ENCODE measurements around the gene CPEB3. TPM values are rescaled to one million over a fixed set of nuclear protein-coding genes. Genes with fewer than 3 reads are reported as not detected.
"Not testable (repeated sequence)": the region's sequence is repeated elsewhere in the genome, so short reads cannot be mapped to it uniquely, and the experiment has no call there.

The CPEB3 gene
- 0.23 TPM for polyA plus RNA-seq (2012; ENCODE audit: low read depth, missing spikeins)

GRCh38 chr10:92290837-92291615 lies at the start of gene CPEB3, which contains the start of gene MARCHF5:
TSS of gene CPEB3 (minus strand) at chr10:92291078. CDS start at chr10:92240350, 50,728 bp downstream.
TSS of gene MARCHF5 (plus strand) at chr10:92291167. CDS start at chr10:92291495, 328 bp downstream.
- DNase-seq (ENCODE audit: insufficient read length, low spot score) (peak; percentile 90), FAIRE-seq (peak; percentile 99)
- peak; percentile 17; the same call in 1 of the 2 replicates for TF ChIP-seq TAF1 (IDR thresholded peaks at IDR 0.05; ENCODE audit: low read depth, low read length)
- TF ChIP-seq POLR2AphosphoS5 (IDR thresholded peaks at IDR 0.05; ENCODE audit: low read depth, low read length) = no peak
- 0 out of 2 replicates have a peak, but pooled peaks have one; percentile 19 for TF ChIP-seq SPI1 (IDR thresholded peaks at IDR 0.05; ENCODE audit: low read depth, low read length)
- no peak for TF ChIP-seq POU2F2 (IDR thresholded peaks at IDR 0.05; ENCODE audit: low read depth, low read length)
- TF ChIP-seq POLR2A (IDR thresholded peaks at IDR 0.05; ENCODE audit: low read depth, low read length) = no peak
- TF ChIP-seq PAX5 (IDR thresholded peaks at IDR 0.05; ENCODE audit: insufficient read depth, low read length, severe bottlenecking) = peak; percentile 91

GRCh38 chr10:92329927-92330326 lies 39.0 kb upstream of the CPEB3 start:
- FAIRE-seq; DNase-seq (ENCODE audit: insufficient read length, low spot score): not testable (repeated sequence)

GRCh38 chr10:92328993-92329392 lies 38.1 kb upstream of the CPEB3 start:
- TF ChIP-seq PAX5 (IDR thresholded peaks at IDR 0.05; ENCODE audit: insufficient read depth, low read length, severe bottlenecking) (no peak), POLR2A (IDR thresholded peaks at IDR 0.05; ENCODE audit: low read depth, low read length) (no peak), POU2F2 (IDR thresholded peaks at IDR 0.05; ENCODE audit: low read depth, low read length) (no peak)
- no peak for FAIRE-seq
- DNase-seq (ENCODE audit: insufficient read length, low spot score) = no peak

- TF ChIP-seq POLR2AphosphoS5 (IDR thresholded peaks at IDR 0.05; ENCODE audit: low read depth, low read length) = no peak
- no peak for TF ChIP-seq TAF1 (IDR thresholded peaks at IDR 0.05; ENCODE audit: low read depth, low read length)
- no peak for TF ChIP-seq SPI1 (IDR thresholded peaks at IDR 0.05; ENCODE audit: low read depth, low read length)
- TF ChIP-seq POLR2A (IDR thresholded peaks at IDR 0.05; ENCODE audit: low read depth, low read length) = no peak
- TF ChIP-seq POU2F2 (IDR thresholded peaks at IDR 0.05; ENCODE audit: low read depth, low read length) = no peak
- no peak for TF ChIP-seq PAX5 (IDR thresholded peaks at IDR 0.05; ENCODE audit: insufficient read depth, low read length, severe bottlenecking)
- DNase-seq (ENCODE audit: insufficient read length, low spot score) (no peak), FAIRE-seq (peak; percentile 13)
These were observed 36.9 kb upstream of the CPEB3 start for GRCh38 chr10:92327445-92328433.

- no peak for TF ChIP-seq POU2F2 (IDR thresholded peaks at IDR 0.05; ENCODE audit: low read depth, low read length)
- no peak for TF ChIP-seq TAF1 (IDR thresholded peaks at IDR 0.05; ENCODE audit: low read depth, low read length)
- DNase-seq (ENCODE audit: insufficient read length, low spot score) = no peak
- no peak for FAIRE-seq
These were observed 32.2 kb upstream of the CPEB3 start for GRCh38 chr10:92323079-92323478.

GRCh38 chr10:92316610-92317009 lies 25.7 kb upstream of the CPEB3 start:
- no peak for TF ChIP-seq POU2F2 (IDR thresholded peaks at IDR 0.05; ENCODE audit: low read depth, low read length)
- TF ChIP-seq TAF1 (IDR thresholded peaks at IDR 0.05; ENCODE audit: low read depth, low read length) = no peak
- TF ChIP-seq POLR2A (IDR thresholded peaks at IDR 0.05; ENCODE audit: low read depth, low read length) = no peak
- no peak for TF ChIP-seq PAX5 (IDR thresholded peaks at IDR 0.05; ENCODE audit: insufficient read depth, low read length, severe bottlenecking)
- TF ChIP-seq POLR2AphosphoS5 (IDR thresholded peaks at IDR 0.05; ENCODE audit: low read depth, low read length) = no peak
- TF ChIP-seq SPI1 (IDR thresholded peaks at IDR 0.05; ENCODE audit: low read depth, low read length) = no peak
- no peak for DNase-seq (ENCODE audit: insufficient read length, low spot score)
- no peak for FAIRE-seq

- no peak for DNase-seq (ENCODE audit: insufficient read length, low spot score)
- TF ChIP-seq PAX5 (IDR thresholded peaks at IDR 0.05; ENCODE audit: insufficient read depth, low read length, severe bottlenecking) (no peak), SPI1 (IDR thresholded peaks at IDR 0.05; ENCODE audit: low read depth, low read length) (no peak), TAF1 (IDR thresholded peaks at IDR 0.05; ENCODE audit: low read depth, low read length) (no peak), POU2F2 (IDR thresholded peaks at IDR 0.05; ENCODE audit: low read depth, low read length) (no peak), POLR2A (IDR thresholded peaks at IDR 0.05; ENCODE audit: low read depth, low read length) (no peak), POLR2AphosphoS5 (IDR thresholded peaks at IDR 0.05; ENCODE audit: low read depth, low read length) (no peak)
- no peak for FAIRE-seq
These were observed 22.9 kb upstream of the CPEB3 start for GRCh38 chr10:92313750-92314149.

GRCh38 chr10:92309272-92309671 lies 18.4 kb upstream of the CPEB3 start:
- FAIRE-seq = no peak
- TF ChIP-seq POU2F2 (IDR thresholded peaks at IDR 0.05; ENCODE audit: low read depth, low read length) (no peak), SPI1 (IDR thresholded peaks at IDR 0.05; ENCODE audit: low read depth, low read length) (no peak), TAF1 (IDR thresholded peaks at IDR 0.05; ENCODE audit: low read depth, low read length) (no peak), POLR2A (IDR thresholded peaks at IDR 0.05; ENCODE audit: low read depth, low read length) (no peak), POLR2AphosphoS5 (IDR thresholded peaks at IDR 0.05; ENCODE audit: low read depth, low read length) (no peak), PAX5 (IDR thresholded peaks at IDR 0.05; ENCODE audit: insufficient read depth, low read length, severe bottlenecking) (no peak)
- DNase-seq (ENCODE audit: insufficient read length, low spot score) = no peak

- no peak for DNase-seq (ENCODE audit: insufficient read length, low spot score)
- no peak for FAIRE-seq
- TF ChIP-seq PAX5 (IDR thresholded peaks at IDR 0.05; ENCODE audit: insufficient read depth, low read length, severe bottlenecking) = no peak
- no peak for TF ChIP-seq POLR2AphosphoS5 (IDR thresholded peaks at IDR 0.05; ENCODE audit: low read depth, low read length)
- no peak for TF ChIP-seq POU2F2 (IDR thresholded peaks at IDR 0.05; ENCODE audit: low read depth, low read length)
- TF ChIP-seq SPI1 (IDR thresholded peaks at IDR 0.05; ENCODE audit: low read depth, low read length) = no peak
- no peak for TF ChIP-seq TAF1 (IDR thresholded peaks at IDR 0.05; ENCODE audit: low read depth, low read length)
- no peak for TF ChIP-seq POLR2A (IDR thresholded peaks at IDR 0.05; ENCODE audit: low read depth, low read length)
These were observed 14.5 kb upstream of the CPEB3 start for GRCh38 chr10:92305133-92306072.

All from GM12891 (cell line).